Measurements from ENCODE around the gene MTFR1L.
A peak's percentile ranks its signal among the peaks of the same experiment; 100 is the strongest.

The MTFR1L gene

GRCh38 chr1:25802915-25803314, 16.8 kb upstream of the MTFR1L start:
- no peaks in the 10 kb centered on the region for H3K27me3 ChIP-seq (ENCODE audit: insufficient read depth, low read depth, severe bottlenecking)
- TF ChIP-seq CTCF (IDR thresholded peaks at IDR 0.05; ENCODE audit: low read depth, low read length): no peak

GRCh38 chr1:25803368-25803767, 16.4 kb upstream of the MTFR1L start:
- DNase-seq: no peak
- Histone ChIP-seq H3K27me3 (ENCODE audit: insufficient read depth, low read depth, severe bottlenecking) (no peaks in the 10 kb centered on the region), H3K9me3 (ENCODE audit: severe bottlenecking) (no peaks in the 10 kb centered on the region), H3K4me3 (ENCODE audit: low read depth, low read length) (no peak overlapping the region), H3K27ac (no peak overlapping the region), H3K36me3 (peaks cover 6% of the 10 kb centered on the region; the same call in 1 of the 2 replicates)
- TF ChIP-seq CTCF (IDR thresholded peaks at IDR 0.05; ENCODE audit: low read depth, low read length): no peak

More at GRCh38 chr1:25802915-25803314, 16.8 kb upstream of the MTFR1L start:
- no peak overlapping the region for H3K4me3 ChIP-seq (ENCODE audit: low read depth, low read length)
- no peak for DNase-seq
- H3K9me3 ChIP-seq (ENCODE audit: severe bottlenecking): no peaks in the 10 kb centered on the region
- H3K27ac ChIP-seq: no peak overlapping the region
- H3K36me3 ChIP-seq: peaks cover 6% of the 10 kb centered on the region; the same call in 1 of the 2 replicates

GRCh38 chr1:25804244-25804963, 15.3 kb upstream of the MTFR1L start:
- H3K4me3 ChIP-seq (ENCODE audit: low read depth, low read length): no peak overlapping the region
- H3K27ac ChIP-seq: no peak overlapping the region
- no peak for TF ChIP-seq CTCF (IDR thresholded peaks at IDR 0.05; ENCODE audit: low read depth, low read length)
- H3K36me3 ChIP-seq: peaks cover 12% of the 10 kb centered on the region
- H3K27me3 ChIP-seq (ENCODE audit: insufficient read depth, low read depth, severe bottlenecking): no peaks in the 10 kb centered on the region
- no peaks in the 10 kb centered on the region for H3K9me3 ChIP-seq (ENCODE audit: severe bottlenecking)
- DNase-seq: no peak

- no peaks in the 10 kb centered on the region for H3K27me3 ChIP-seq (ENCODE audit: insufficient read depth, low read depth, severe bottlenecking)
- peaks cover 18% of the 10 kb centered on the region for H3K36me3 ChIP-seq
- H3K27ac ChIP-seq: no peak overlapping the region
- H3K9me3 ChIP-seq (ENCODE audit: severe bottlenecking): no peaks in the 10 kb centered on the region
- H3K4me3 ChIP-seq (ENCODE audit: low read depth, low read length): no peak overlapping the region
- 0 out of 2 replicates have a peak, but pooled peaks have one; percentile 7 for TF ChIP-seq CTCF (IDR thresholded peaks at IDR 0.05; ENCODE audit: low read depth, low read length)
- no peak for DNase-seq
These were observed 14.5 kb upstream of the MTFR1L start for GRCh38 chr1:25804964-25805862.

- no peak for TF ChIP-seq CTCF (IDR thresholded peaks at IDR 0.05; ENCODE audit: low read depth, low read length)
- peaks cover 21% of the 10 kb centered on the region for H3K36me3 ChIP-seq
- H3K27me3 ChIP-seq (ENCODE audit: insufficient read depth, low read depth, severe bottlenecking): no peaks in the 10 kb centered on the region
- DNase-seq: no peak
- no peak overlapping the region for H3K4me3 ChIP-seq (ENCODE audit: low read depth, low read length)
- no peaks in the 10 kb centered on the region for H3K9me3 ChIP-seq (ENCODE audit: severe bottlenecking)
- H3K27ac ChIP-seq: no peak overlapping the region
These were observed 13.9 kb upstream of the MTFR1L start for GRCh38 chr1:25805863-25806225.
